GM18502 (cell line): ENCODE data around the gene COL6A2.

Experiments
- ATAC-seq: cut with Tn5 transposase; IDR thresholded peaks from one replicate; pipeline ENCODE4 v1.9.1; 2021; ENCODE audit warnings: mild to moderate bottlenecking; ENCODE audit not compliant: unreplicated experiment, poor library complexity

COL6A2 gene

DNA sequence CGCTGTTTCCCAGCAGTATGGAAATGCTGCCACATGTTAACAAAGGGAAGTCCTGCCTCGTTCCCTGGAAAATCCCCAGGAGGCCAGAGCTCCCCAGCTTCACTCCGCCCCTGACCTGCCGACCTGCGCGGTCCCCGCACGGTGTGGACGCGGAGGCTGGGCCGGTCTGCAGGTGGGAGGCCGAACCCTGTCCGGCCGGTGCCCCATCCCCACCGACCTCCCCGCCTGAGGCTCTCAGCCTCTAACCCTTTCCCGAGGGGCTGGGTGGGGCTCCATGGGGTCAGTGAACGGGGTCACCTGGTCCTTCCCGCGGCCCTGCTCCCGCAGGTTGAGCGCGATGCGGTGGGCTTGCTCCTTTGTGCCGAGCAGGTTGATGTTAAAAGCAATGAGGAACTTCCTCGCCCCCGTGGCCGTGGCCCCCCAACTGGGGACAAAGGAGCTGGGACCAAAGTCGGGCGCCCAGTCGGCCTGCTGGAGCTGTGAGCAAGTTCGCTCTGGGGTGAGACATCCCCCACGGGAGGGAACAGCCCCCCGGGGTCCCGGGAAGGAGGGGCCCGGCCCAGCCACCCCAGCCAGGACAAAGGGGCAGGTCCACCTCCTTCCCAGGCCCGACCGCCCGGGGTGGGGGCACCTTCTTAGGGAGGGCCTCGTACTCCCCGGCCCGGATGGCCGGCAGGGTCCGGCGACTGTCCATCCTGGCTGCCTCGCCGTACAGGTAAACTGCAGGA lies 53.5 kb downstream of the COL6A2 start:
- ATAC-seq: no peak

DNA sequence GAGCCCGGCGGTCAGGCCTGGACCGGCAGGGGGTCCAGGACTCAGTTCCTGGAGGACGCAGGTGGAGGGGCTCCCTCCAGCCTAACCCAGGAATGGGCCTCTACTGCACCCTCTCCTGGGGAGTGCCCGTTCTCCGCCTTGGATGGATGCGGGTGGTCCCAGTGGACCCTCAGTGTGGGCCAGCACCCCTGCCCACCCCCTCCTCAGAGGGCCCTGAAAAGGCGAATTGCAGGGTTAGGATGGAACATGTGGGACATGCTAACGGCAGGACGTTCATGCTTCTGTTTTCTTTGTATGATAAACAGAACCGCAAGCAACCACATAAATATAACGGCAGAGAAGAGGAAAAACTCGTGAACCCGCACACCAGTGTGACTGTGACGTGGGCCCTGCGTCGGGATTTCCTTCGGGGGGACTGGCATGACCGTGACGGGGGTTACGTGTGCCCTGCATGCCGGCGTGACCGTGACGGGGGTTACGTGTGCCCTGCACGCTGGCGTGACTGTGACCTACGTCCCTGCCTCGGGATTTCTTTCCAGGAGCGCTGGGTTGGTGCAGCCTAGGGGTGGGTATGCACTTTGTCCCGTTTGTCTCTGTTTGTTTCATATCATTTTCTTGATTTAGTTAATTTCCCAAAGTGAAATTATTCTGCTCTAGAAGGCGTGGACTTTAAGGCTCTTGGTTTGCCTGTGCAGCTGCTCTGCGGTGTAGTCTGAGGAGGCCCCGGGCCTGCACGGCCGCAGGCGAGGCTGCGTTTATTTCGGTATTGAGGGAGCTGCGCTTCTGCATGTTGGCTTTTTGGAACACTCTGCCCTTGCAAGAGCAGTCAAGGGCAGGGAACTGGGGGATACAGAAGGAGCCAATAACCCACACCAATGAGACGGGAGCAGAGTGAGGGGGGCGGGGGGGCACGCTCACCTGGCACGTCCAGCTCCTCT lies 54.3 kb downstream of the COL6A2 start:
- no peak for ATAC-seq

DNA sequence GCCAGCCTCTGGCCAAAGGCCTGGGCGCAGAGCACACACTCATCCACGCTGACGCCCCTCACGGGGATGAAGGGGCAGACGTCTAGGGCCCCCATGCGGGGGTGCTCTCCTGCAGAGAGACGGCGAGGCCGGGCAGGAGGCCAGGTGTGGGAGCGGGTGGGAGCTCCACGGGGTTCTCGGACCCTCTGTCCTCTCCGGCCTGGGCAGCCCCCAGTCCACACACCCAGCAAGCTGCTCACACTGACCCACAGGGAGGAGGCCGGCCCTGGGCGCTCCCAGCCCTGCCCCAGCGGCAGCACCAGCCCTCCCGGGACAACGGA lies 55.0 kb downstream of the COL6A2 start:
- no peak for ATAC-seq

DNA sequence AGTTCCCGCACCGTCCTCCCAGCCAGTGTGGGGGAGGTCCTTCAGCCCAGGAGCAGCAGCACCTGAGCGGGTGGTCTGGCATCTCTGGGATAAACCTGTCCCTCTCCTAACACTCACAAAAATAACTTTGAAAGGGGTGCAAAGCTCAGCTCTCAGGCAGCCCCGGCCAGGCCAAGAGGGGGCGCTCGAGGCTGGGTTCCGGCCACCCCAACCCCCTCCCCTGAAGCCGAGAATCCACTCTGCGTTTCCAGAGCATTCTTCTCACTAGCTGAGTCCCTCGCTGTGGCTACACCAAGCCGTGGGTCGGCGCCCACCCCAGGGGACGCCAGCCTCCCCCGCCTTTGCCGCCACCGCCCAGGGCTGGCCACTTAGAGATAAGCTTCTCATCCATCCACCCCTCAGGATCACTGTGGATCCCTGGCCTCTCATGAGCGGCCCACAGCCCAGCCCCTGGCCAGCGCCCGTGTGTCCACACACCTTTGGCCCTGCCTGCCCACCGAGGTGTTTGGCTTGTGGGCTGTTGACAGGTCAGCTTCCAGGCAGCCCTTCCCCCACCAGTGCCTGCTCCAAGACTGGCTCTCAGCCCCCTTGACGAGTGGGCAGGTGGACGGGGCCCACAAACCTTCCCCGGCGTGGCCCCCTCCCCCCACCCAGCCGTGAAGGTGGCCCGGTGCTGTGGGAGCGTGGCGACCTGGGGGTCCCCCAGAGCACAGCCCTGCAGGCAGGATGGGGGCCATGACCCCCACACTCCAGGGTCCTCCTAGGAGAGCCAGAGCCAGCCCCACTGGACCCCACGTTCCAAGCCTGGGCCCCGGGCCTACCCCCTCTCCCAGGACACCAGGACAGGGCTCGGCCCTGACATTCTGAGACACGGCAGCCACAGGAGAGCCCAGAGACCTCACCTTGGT lies 55.6 kb downstream of the COL6A2 start:
- ATAC-seq: no peak

DNA sequence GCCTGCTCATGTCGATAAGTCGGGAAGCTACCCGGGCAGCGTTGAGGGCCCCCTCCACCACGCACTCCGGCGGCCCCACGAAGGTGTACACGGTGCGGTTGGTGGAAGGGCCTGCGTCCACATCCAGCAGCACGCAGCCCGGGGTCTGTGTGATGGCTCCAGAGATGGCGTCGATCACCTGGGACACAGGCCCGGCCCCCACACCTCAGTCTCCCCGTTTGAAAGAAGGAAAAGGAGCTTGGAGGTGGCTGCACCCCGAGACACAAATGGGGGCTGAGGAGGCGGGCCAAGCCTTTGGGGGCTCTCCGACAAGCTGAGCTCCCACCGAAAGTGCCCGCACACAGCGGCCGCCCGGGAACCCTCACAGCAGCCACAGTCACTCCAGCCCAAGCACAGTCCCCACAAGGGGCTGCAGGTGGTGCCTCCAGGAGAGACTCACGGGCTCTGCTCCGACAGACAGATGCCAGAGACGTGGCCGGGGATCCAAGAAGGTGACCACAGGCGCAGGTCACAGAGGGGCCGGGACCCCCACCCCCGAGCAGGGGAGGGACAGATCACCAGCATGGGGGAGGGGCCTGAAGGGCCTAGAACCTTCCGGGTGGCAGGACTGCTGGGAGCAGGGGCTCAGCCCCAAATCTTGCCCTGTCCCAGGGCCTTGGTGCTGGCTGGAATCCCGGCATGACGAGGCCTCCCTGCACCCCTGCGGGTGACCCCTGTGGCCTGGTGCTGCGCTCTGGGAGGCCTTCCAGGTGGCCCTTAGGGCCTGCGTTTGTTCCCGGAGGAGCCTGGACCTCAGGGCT lies 56.4 kb downstream of the COL6A2 start:
- no peak for ATAC-seq

DNA sequence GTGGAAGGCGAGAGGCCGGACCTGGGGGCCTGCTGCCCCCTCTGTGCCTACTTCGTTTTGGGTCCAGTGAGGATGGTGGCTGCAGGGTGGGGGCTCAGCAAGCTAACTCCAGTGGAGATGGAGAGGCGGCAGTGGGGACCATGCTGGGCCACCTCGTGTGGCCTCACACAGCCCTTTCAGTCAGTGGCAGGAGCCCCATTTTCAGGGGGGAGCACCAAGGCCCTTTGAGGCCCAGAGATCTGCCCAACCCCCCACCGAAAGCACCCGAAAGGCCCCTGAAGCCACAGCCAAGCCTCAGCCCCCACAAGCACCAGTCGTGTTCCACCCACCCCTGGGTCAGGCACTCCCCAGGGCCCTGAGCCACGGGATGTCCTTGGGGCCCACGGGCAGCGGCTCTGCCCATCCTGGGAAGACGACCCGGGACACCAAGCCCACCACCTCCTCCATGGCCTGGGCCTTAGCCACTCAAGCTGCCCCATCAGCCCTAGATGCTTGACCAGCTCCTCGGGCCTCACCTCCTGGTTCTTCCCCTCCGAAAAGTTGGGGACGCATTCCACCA lies 57.1 kb downstream of the COL6A2 start:
- no peak for ATAC-seq

DNA sequence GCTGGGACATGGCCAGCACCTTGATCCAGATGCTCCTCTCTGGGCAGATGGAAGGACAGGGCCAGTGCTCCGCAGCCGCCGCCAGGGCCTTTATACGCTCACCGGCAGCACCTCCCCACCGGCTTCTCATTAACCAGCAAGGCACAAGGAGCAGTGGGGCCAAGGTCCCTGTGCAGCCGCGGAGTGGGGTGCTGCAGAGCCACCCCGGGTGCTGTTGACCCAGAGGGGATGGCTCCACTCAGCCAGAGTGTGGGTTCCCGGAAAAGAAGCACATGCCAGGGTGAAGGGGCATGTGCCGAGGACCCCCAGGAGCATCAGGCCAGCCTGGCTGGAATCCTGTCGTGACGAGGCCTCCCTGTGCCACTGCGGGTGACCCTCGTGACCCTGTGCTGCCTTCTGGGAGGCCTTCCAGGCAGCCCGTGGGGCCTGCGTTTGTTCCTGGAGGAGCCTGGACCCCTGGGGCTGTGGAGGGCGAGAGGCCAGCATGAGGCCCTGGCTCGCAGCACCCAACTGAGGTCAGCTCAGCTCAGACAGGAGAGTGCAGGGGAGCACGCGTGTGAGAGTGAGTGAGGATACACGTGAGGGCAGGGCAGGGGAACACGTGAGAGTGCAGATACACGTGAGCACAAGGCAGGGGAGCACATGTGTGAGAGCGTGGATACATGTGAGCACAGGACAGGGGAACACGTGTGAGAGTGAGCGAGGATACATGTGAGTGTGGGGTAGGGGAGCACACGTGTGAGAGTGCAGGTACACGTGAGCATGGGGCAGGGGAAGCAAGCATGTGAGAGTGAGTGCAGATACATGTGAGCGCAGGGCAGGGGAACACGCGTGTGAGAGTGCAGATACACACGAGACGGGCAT lies 57.8 kb downstream of the COL6A2 start, which contains the start of gene FTCD:
Gene FTCD, minus strand, starts transcription at position 66 of the 864 bp plus-strand sequence. Its CDS starts 56 bp downstream, at position 10.
- ATAC-seq: no peak

DNA sequence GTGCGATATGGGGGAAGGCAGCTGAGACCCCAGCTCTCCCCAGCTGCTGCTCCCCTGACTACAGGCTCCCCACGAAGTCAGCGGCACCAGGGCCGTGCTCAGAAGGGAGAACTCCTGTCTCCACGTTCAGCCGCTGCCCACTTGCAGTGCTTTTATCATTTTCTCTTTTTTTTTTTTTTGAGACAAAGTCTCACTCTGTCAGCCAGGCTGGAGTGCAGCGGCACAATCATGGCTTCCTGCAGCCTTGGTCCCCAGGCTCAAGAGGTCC lies 58.4 kb downstream of the COL6A2 start:
- no peak for ATAC-seq

DNA sequence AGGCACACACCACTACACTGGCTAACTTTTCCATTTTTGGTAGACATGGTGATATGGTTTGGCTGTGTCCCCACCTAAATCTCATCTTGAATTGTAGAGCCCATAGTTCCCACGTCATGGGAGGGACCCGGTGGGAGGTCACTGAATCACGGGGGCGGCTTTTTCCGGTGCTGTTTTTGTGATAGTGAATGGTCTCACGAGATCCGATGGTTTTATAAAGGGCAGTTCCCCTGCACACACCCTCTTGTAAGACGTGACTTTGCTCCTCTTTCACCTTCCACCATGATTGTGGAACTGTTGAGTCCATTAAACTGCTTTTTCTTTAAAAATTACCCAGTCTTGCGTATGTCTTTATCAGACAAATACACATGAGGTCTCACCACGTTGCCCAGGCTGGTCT lies 58.8 kb downstream of the COL6A2 start:
- no peak for ATAC-seq

DNA sequence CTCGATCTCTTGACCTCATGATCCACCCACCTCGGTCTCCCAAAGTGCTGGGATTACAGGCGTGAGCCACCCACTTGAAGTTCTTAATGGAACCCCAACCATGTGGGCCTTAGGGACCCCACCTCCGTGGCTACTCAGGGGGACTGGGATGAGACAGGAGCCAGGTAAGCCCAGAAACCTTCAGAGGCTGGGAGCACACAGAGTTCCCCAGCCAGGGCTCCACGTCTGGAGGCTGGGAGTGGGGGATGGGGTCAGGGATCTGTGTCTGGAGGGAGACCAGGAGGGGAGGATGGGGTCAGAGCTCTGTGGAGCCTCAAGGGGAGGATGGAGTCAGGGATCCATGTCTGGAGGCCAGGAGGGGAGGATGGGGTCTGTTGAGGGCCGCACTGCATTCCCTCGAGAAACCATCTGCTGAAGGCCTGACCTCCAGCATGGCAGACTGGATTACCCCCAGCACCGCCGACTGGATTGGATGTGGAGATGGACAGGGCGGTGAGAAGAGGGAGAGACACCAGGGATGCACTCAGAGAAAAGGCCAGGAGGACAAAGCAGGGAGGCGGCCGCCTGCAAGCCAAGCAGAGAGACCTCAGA lies 59.6 kb downstream of the COL6A2 start:
- ATAC-seq: no peak

DNA sequence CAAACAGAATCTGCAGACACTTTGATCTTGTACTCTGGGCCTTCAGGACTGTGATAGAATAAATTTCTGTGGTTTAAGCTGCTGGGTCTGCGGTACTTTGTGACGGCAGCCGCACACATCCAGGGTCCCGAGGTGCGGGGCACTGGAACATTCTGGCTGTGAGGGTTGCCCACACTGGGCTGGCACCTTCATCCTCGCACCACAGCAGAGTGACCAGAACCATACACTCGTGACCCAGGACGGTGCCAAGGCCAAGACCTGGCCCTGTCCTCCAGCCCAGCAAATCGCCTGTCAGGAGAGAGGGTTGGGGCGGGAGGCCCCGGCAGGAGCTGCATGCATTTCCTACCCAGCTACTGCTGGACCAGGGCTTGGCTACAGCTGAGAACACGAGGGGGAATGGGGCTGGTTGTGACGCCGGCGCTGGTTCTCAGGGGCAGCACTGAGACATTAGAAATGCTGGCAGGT lies 60.1 kb downstream of the COL6A2 start:
- no peak for ATAC-seq

DNA sequence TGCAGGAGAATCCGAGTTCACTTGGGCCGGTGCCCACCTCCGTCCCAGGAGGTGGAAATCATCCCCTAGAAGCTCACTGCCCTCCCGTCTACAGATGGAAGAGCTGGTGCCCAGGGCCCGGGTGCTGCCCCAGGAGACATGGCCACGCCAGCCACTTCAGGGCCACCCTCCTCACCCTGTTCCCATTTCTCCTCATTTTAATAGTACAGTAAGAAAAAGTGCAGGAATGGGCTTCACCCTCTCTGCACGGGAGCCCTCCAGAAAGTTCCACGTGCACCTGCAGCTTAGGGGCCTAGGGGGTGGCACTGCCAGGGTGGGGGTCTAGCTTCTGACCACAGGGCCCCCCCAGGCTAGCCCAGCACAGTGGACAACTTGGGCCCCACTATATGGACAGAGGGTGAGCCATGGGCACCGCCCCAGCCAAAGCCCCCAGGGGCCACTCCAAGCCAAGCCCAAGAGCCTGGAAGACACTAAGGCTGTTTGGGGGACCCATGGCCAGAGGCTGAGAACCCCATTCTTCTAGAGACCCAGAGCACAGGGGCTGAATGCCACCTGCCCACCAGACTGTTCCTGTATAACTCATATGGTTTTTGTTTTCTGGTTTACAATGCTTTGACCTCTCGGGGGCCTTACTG lies 60.9 kb downstream of the COL6A2 start:
- ATAC-seq: no peak

DNA sequence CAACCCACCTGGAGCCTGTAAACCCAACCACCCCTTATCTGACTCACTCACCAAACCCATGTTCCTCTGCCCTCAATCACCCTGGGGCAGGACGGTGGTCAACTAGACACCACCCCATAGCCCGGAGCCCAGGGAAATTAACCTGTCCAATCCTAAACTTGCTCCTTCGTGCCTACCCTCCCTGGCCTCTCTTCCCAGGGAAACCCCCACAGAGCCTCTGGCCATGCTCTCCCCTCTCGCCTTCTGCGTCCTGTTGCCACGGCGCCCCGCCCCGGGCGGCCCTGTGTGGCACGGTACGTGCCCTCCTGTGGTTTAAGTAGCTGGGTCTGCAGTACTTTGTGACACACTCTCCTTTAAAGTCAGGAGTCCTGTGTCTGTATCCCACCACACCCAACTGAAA lies 61.5 kb downstream of the COL6A2 start:
- no peak for ATAC-seq

DNA sequence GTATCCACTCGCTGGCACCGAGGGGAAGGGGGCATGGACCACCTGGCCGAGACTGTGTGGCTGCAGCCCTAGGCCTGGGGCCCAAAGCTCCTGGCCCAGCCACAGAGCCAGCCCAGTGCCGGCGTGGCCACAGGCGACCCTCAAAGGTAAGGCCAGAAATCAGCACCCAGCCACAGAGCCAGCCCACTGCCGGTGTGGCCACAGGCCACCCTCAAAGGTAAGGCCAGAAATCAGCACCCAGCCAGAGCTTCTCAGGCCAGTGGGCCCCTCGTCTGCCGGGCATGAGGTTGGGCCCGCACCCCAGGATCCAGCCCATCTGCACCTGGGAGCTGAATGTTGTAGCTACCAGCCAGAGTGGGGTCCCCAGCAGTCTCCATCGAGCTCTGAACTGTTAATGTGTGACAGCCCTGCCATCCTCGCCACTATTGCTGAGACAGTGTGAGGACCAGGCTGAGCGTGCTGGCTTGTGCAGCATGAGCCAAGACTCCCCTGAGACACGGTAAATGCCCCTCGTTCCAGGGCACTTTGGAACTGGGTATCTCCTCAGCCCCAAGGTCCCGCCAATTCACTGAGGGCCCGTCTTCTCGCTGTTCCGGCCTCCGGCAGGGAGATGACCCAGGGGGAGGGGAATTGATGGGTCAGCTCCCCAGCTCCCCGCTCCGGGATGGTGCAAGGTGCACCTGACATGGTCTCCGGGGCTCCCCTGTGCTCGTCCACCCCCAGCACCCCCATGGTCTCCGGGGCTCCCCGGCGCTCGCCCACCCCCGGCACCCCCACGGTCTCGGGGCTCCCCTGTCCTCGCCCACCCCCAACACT lies 62.1 kb downstream of the COL6A2 start:
- no peak for ATAC-seq

DNA sequence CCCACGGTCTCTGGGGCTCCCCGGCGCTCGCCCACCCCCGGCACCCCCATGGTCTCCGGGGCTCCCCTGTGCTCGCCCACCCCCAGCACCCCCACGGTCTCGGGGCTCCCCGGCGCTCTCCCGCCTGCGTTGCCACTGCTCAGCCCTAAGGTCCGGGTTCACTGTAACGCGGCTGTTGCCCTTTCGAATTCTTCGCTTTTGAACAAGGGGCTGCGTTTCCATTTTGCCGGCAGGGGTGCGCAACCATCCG lies 62.7 kb downstream of the COL6A2 start:
- ATAC-seq: no peak

DNA sequence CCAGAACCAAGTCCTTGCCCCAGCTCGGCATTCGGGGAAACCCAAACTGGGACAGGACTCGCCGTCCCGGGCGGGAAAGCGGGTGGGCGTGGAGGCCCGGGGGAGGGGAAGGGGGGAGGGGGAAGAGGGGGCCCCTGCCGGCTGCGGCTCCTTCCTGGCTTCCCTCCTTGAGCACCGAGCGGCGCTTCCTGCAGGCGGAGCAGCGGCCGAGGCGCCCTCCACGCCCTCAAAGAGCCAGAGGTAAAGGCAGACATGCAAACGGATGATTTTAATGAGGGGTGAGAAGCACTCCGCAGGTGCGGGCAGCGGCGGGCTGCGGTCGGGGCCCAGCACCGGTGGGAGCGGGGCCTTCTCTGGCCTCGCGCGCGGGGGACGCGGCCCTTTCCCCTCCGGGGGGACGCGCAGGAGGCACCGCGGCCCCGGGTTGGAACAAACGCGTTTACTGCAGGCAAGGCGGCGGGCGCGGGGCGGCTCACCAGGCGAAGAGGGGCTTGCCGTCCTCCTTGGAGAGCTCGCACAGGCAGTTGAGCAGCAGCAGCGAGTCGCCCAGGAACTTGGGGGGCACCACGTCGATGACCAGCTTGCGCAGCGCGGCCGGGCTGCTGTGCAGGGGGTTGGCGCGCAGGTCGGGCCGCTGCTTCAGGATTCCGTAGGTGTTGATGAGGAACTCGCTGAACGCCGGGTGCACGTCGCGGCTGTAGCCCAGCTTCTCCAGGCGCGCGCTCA lies 63.2 kb downstream of the COL6A2 start:
- ATAC-seq: no peak
